Activated T-cell treated with anti-CD3 and anti-CD28 coated beads for 48 hours (primary cell): ENCODE results near the gene PRLH.

Experiments
- DNase-seq: peaks from one replicate; pipeline ENCODE4 v3.0.0-alpha.2; 2020; ENCODE audit warnings: low read depth

Gene PRLH

DNA sequence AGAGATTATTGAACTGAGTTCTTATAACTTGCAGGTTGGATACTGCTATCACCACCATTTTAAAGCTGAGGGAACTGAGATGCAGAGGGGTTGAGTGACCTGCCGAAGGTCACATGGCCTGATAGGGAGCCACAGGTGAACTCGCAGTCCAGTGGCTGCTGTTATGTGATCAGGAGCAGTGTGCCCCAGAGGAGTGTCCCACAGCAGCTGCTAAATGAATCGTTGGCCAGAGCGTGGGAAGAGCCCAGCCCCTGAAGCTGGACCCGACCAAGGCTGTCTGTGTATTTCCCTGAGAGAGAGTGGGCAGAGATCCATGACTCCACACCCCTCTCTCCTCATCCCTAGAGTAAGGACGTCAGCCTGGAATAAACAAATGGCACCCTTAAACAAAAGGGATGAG, 26.7 kb upstream of the PRLH start:
- DNase-seq = no peak

DNA sequence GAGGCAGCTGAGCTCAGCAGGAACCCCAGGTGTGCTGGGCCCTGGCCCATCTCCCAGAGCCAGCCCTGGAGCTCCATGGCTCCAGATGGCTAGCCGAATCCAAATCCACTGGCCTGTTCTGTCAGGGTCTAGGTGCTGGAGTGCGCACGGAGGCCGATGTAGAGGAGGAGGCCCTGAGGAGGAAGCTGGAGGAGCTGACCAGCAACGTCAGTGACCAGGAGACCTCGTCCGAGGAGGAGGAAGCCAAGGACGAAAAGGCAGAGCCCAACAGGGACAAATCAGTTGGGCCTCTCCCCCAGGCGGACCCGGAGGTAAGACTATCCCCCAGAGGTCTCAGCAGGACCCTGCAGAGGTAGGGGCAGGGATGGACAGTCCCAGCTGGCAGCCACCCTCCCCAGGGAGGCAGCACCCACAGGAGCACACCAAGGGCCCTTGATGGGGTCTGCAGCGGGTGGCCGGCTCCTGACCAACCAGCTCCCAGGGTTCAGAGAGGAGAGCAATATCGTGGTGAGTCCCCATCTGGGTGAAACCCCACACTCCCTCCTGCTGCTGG, 26.1 kb upstream of the PRLH start:
- no peak for DNase-seq

- no peak for DNase-seq
Measured at GRCh38 chr2:237540823-237541222, 25.6 kb upstream of the PRLH start.

- DNase-seq = no peak
Measured at GRCh38 chr2:237541243-237541642, 25.1 kb upstream of the PRLH start.

DNA sequence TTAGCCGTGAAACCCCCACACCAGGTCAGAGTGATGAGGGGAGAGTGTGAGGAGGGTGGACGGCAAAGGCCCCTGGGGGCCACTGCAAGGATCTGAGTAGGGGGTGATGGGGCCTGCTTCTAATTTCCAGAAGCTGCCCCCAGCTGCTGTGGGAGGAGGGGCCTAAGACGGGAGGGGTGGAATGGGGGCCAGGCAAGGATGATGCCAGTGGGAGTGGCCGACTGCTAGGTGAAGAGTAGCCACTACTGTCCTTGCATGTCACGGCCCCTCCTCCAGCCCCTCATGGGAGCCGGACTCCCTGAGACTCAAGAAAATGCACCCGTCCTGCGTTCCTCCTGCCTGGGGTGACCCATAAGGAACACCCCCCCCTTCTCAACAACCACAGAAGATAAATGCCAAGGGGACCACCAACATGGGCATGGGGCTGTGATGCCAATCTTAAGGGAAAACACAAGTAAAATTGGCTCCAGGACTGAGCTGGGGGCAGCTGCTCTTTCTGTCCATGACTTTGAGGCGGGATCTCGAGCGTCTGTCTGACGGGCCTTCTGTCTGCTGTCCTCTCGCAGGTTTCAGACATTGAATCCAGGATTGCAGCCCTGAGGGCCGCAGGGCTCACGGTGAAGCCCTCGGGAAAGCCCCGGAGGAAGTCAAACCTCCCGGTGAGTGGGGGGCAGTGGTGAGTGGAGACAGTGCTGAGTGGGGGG, 24.2 kb upstream of the PRLH start:
- no peak for DNase-seq

- no peak for DNase-seq
Measured at GRCh38 chr2:237546040-237546875, 20.1 kb upstream of the PRLH start.

GRCh38 chr2:237546876-237547395, 19.4 kb upstream of the PRLH start:
- DNase-seq = no peak

DNA sequence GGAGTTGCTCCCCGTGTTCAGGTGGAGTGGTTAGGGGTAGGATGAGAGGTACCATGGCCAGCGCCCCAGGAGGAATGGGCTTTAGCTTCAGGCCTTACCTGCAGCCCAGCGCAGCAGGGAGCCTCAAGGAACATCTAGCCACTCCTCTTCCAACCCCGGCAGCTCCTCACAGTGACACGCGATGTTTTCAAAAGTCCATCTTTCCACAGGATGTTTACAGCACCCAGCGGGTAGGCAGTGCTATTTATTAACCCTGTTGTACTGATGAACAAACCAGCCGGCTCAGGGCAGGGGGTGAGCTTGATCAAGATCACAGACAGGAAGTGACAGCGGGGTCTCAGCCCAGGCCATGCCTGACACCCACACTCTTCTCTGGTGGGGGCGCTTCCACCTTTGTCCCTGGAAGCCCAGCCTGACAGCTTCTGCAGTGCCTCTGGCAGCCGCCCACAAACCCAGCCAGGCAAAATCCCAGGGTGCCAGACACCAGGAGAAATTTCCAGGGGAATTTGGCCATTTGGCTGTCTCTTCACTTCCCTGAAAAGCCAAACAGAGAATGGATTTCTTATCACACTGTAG, 18.4 kb upstream of the PRLH start:
- DNase-seq = no peak

GRCh38 chr2:237549216-237549615, 17.2 kb upstream of the PRLH start:
- no peak for DNase-seq

GRCh38 chr2:237549643-237550415, 16.5 kb upstream of the PRLH start:
- DNase-seq = no peak

GRCh38 chr2:237551071-237551574, 15.3 kb upstream of the PRLH start:
- no peak for DNase-seq

GRCh38 chr2:237552908-237553307, 13.5 kb upstream of the PRLH start:
- no peak for DNase-seq

DNA sequence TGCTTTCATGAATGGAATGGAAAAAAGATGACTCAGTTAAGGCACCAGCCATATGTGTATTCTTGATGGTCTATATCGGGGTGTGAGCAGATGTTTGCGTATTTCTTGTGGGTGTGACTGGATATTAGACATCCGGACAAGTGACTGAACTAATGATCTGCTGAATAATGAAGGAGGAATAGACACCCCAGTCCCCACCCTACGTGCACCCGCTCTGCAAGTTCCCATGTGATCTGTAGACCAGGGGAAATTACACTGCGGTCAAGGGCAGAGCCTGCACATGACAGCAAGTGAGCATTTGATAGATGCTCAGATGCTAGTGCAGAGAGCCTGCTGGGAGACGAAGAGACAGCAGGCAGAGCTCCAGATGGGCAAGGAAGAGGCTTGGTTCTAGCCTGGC, 12.4 kb upstream of the PRLH start:
- no peak for DNase-seq

DNA sequence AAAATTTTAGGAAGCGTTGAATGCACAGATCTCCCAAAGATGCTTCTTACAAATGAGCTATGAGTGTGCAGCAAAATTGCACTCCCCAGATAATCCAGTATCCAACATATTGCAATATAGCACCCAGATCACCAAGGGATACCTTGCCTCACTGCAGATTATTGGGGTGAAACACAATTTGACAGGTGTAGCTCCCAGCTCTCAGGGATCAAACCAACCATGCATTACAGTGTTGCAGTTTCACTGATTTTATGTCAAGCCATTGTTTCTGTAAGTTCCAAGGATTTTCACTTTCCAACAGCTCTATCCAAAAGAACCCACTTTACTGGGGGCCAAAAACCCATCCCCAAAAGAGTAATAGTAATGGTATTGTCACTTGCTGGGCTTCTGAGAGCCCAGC, 10.8 kb upstream of the PRLH start:
- no peak for DNase-seq

- DNase-seq = peak; percentile 18
Measured at GRCh38 chr2:237556773-237557632, 9.4 kb upstream of the PRLH start.

GRCh38 chr2:237557633-237558015, 8.8 kb upstream of the PRLH start:
- DNase-seq = no peak

GRCh38 chr2:237558961-237559641, 7.3 kb upstream of the PRLH start:
- DNase-seq = no peak

DNA sequence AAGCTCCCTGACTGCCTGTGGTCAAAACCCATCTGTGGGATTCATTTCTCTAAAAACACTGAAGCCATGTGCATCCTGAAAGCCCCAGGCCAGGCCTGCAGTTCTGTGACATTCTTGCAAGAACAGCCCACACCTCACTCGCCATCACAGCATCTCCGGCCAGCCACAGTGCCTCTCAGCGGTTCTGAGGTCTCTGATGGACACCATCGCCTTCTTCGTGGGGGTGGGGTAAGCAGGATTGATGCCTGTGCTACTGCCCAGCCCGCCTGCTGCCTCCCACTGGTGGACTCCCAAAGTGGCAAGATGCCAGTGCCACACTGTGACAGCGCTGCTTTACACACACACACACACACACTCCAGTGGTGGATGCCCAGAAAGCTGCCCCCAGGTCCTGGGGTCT, 5.2 kb upstream of the PRLH start:
- no peak for DNase-seq

DNA sequence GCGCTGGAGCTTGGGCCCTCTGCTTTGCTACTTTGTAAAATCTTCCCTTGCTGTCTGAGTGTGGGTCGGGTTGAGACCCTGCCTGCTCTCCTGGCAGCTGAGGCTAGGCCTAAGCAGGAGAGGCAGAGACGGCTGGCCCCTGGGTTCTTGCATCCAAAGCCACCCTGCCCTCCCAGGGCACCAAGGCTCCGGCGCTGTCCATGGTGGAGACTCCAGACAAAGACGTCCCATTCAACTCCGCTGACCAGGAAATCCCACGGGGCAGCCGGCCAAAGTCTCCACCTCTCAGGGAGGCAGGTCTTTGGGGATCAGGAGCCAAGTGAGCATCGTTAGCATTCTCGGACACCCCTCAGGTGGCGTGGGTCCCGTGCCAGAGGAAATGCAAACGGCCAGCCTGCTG, 2.6 kb upstream of the PRLH start:
- no peak for DNase-seq

DNA sequence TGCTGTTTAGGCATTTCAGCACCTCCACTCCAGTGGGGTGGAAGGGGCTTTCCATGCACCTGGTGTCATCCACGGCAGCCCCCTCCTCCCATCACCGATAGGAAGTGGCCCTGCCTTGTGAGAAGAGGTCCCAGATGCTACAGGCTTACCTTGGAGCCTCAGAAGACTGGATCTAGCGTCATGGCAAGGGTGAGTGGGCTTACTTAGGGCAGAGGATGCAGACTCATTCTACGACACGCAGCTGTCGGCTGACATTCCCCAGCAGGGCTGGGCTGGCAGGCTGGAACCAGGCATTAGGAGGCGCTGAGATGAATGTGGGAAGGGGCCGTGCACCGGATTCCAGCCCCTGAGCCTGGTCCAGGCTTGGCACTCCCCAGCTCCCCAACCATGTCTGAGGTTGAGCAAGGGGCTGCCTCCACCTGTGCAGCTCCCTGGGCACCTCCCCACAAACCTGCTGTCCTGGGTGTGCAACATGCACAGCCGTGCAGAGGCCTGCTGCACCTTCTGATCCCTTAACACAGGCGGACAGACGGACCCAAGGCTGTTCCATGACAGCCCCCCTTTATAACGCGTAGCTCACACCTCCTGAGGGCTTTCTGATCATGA, 1.7 kb upstream of the PRLH start:
- no peak for DNase-seq
